Measurements from ENCODE around the gene SAPCD2.
"Not testable (repeated sequence)": the region's sequence is repeated elsewhere in the genome, so short reads cannot be mapped to it uniquely, and the experiment has no call there.

Gene SAPCD2

DNA sequence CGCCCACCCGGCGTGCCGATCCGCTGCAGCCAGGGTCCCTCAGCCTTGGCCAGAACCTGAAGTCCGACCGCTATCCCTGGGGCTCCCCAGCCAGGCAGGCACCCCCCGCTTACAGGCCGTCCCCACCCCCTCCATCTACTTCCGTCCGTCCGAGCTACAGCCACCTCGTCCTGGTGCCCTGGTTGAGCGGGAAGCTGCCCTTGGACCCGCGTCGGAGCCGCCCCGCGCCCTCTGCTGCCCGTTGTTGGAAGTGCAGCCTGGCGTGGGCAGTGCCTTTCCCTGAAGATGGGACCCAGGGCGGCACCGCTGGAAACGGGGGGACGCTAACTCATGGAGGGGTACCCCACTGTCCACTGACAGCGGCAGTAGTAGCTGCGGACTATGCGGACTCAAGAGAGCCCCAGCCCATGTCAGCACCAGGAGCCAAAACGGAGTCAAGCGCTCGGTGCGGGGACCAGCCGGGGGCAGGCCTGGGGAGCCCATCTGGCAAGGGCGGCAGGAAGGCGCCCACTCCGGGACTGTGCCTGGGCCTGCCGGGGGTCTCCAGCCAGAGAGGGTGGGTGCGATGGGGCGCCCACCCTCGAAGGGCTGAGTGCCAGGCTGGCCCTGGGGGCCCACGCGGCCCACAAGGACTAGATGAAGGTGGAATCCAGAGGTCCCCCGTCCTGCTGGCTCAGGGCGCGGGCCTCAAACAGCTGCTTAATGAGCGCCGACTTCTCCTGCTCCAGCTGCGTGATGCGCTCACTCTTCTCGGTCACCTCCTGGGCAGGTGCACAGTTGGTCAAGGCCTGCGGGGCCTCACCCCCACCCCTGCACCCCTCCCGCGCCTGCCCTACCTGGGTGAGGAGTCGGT is 6.1 kb downstream of the SAPCD2 start:
- peak; percentile 56 for DNase-seq

- no peak for DNase-seq
Measured at GRCh38 chr9:137063311-137064026, 6.9 kb downstream of the SAPCD2 start.

DNA sequence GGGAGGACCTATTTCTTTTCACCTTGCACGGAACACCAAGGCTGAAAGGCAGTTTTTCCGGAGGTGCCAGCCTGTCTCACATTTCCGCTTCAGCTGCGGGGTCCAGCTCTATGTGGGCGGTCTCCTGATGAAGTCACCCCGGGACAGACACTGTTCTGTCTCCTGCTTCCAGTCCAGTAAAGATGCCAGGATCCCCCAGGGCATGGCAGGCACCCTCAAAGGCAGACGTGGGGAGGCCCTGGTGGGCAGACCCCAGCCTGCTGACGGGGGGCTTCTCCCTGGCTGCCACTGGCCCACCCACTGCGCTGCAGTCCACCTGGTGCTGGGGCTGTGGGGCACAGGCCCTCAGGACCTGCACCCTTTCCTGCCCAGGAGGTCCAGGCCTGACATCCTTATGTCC is 7.6 kb downstream of the SAPCD2 start:
- DNase-seq: not testable (repeated sequence)

- DNase-seq: no peak
Measured at GRCh38 chr9:137062384-137062783, 8.0 kb downstream of the SAPCD2 start.

- no peak for DNase-seq
Measured at GRCh38 chr9:137058521-137059234, 11.7 kb downstream of the SAPCD2 start.

DNA sequence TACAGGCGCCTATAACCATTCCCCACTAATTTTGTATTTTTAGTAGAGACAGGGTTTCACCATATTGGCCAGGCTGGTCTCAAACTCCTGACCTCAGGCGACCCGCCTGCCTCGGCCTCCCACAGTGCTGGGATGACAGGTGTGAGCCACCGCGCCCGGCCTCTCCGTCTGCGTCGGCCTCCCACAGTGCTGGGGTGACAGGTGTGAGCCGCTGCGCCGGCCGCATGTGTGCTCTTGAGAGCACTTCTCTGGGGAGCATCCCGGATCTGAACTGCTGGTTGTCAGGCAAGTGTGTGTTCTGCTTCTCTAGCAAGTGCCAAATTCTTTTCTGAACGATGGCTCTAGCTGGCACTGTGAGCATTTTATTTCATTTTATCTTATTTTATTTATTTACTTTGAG is 12.8 kb downstream of the SAPCD2 start:
- DNase-seq: no peak

GRCh38 chr9:137056739-137057415 is 13.5 kb downstream of the SAPCD2 start:
- no peak for DNase-seq

GRCh38 chr9:137055385-137056364 is 14.7 kb downstream of the SAPCD2 start:
- no peak for DNase-seq

DNA sequence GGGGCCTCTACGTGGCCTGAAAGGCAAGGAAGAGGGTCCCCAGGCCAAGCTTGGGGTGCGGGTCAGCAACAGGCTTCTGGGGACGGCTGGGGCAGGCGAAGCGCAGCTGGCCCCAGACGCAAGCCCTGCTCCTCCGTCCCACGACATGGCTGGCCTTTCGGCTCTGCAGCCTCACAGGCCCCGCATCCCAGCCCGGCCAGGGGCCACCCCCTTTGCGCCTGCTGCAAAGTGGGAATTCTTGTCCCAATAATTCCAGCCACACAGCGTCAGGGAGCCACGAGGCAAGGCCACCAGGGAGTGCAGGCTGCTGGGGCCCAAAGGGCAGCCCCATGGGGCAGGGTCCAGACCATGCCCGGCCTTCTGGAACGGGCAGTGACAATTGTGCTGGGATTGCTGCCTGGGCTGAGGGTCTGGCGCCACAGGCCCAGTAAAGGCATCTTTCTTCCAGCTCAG is 15.4 kb downstream of the SAPCD2 start:
- DNase-seq: no peak

DNA sequence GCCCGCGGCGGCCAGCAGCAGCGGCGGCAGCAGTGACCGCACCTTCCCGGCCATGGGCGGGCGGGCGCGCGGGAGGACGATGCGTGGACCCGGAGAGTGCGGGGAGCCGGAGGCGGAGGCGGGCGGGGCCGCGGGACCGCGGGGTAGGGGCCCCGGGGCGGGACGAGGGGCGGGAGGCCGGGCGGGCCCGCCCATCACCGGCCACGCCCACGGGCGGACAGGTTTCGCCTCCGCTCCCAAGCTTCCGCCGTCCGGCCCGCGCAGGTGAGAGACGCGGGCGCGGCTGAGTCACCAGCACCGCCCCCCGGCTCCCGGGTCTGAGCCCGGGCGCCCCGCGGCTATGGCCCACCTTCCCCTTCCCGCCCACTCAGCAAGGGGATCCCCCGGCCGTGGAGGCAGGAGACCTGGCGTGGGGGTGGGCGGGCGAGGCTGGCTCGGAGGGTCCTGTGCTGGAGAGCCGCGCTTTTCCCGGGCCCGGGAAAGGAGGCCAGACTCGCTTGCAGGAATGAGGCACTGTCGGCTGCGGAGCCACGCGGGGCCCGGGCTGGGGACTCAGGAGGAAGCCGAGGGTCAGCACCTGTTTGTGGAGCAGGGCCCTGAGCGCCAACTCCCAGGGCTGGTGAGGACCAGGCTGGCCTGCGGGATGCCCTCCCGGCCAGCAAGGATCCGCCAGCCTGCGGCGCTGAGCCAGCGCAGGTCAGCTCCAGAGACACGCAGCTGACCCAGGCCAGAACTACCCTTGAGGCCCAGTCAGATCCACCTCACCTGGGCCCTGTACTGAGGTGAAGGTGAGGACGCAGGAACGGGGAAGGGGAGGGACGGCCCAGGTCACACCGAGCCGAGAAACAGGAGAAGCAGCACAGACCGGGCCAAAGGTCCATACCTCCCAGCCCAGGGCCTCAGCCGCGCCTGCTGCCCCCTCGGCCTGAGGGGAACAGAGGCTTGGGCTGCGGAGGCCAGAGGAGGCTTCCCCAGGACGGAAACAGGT is 16.1 kb downstream of the SAPCD2 start, which contains the start of gene ENTPD2:
Gene ENTPD2 (minus strand): TSS at position 118 of the 988 bp plus-strand sequence. CDS start 64 bp downstream, at position 54.
- DNase-seq: no peak

DNA sequence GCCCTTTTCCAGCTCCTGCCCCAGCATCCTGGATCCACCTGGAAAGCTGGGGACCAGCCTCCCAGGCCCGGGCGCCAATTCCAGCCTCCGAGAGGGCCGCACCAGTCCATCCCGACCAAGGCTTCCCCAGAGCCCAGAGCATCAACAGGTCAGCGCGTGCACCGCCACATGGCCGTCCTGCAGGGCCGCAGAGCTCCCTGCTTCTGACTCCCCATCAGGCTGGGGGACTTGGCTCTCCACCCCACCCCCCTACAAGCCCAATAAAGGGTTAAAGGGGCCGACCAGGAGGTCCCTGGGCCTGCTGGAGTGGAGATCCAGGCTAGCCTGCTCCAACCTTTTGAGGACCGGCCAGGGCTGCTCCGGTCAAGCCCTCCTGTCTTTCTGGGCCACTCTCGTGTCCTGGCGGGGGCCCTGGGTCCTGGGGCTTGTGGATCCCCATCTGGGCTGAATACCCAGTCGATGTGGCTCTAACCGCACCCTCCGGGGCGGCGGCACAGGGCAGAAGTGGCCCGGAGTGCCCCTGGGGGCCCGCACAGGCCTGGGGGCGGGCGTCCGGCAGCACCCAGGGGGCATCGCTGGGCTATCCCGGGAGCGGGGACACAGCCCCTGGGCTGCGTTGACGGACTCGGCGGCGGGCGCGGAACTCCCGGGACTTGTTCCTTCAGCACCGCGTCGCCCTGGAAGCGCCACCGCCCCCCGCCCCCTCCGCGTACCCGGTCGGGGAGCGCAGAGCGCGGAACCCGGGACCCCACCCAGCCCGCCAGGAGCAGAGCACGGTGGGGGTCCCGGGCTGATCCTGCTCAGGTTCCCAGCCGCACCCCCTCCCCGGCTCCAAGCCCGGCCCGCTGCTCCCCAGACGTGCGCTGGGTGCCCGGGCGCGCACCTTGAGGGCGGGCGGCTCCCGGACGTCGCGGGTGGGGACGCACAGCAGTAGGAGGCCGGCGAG is 17.1 kb downstream of the SAPCD2 start:
- DNase-seq: no peak

GRCh38 chr9:137052293-137052692 is 18.1 kb downstream of the SAPCD2 start:
- no peak for DNase-seq

DNA sequence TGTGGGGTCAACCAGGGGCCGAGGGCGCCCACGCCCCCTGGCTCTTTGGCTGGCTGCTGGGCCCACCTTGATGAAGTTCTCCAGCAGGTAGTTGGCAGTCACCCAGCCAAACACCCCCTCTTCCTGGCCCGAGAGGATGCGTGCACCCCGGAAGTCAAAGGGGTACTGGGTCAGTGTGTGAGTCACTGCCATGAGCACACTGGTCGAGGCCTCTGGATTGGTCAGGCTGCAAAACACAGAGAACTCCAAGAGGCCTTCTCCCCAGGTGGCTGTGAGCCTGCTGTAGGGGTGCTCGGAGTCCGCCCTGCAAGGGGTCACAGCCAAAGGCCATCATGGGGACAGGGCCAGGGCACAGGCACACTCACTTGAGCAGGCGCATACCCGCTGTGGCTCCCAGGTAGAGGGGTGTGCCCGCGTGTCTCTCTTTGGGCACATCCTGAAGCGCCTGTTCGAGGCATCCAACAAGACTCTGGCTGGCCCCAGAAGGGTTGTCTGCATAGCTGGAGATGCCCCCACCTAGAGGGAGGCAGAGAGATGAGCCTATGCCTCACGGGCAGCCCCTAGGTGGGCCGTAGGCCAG is 19.1 kb downstream of the SAPCD2 start:
- DNase-seq: no peak

GRCh38 chr9:137050570-137050969 is 19.8 kb downstream of the SAPCD2 start:
- DNase-seq: no peak

GRCh38 chr9:137049544-137050449 is 20.6 kb downstream of the SAPCD2 start:
- no peak for DNase-seq

GRCh38 chr9:137048655-137049543 is 21.5 kb downstream of the SAPCD2 start:
- DNase-seq: no peak

Measured in HCEC 1CT (cell line).